CD4-positive, alpha-beta T cell treated with Interleukin-1 beta for 1 hour (primary cell): Measurements from ENCODE around the gene TRIO.

Experiments
- DNase-seq, 2 donors: peaks; one replicate each; pipeline ENCODE4 v3.0.0-alpha.2; 2020 to 2022

Gene TRIO

DNA sequence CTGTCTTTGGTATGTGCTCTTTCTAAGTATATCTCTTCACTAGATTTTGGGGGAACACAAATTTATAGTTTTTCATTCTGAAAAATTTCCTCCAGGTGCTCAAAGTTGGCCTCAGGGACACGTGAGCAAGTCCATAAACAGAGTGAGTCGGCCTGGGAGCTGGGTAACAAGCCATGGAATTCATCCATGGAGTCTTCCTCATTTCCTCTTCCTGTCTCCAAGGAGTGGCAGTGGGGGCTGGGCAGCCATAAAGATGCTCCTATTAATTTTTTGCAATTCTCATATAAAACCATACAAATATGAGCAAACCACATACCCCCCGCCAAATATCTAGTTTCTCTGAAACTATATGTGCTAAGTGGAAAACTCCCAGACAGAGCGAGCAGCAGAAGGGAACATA is 301.9 kb downstream of the TRIO start:
- DNase-seq, result no peak

DNA sequence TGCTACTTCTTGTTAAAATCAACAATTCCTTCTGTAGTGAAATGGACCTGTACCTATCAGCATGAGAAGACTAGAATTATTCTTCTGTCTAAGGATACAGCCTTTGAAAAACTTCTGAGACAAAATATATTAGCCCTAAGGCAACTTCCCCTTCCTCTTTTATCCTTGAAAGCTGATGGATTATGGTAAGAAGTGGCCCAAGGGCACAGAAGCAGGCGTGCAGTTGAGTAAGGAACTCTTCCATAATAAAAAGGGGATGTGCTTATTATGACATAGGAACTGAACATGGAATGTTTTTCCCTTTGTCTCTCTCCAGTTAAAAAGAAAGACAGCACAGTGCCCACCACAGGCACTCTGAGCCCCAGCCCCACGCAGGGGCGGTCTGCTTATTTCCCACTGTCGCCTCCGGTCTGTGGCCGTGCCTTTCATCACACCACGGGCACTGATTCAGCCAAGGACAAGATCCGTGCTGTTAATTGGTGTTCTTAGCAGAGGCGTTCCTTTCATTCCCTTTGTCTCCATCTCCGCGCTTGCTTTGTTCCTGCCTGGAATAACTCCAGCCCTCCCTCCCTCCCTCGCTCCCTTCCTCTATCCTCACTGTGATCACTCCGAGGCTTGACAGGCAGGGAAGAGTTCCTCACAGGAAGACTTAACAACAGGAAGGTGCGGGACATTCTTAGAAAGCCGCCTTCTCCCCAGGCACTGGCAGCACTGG is 302.6 kb downstream of the TRIO start:
- DNase-seq, result no peak

GRCh38 chr5:14447958-14448911 is 305.1 kb downstream of the TRIO start:
- DNase-seq, result no peak

DNA sequence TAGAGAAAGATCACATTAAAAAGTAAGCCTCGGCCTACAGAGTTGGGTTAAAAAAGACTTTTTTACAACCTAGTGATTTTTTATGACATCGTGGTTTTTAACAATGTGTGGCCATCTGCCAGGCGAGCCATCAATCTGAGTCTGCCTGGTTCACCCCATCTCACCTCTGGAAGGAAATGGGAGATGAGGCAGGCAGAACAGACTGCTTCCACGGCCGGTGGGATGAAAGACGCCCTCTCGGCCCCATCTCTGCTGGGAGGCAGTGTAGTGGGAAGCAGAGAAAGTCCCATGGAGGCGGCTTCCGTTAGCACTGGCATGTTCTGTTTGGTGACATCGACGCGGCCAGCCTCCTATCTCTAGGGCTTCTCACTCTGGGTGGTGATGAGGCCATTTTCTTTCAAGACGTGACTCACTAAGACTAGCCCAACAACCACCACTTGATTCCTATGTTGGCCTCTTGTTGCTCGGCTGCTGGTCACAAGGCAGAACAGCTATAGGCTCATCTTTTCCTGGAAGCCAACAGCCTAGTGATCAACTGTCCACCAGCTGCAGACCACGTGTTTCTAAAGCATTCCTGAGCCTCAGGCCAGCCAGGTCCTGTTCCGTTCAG is 306.0 kb downstream of the TRIO start:
- DNase-seq, result no peak

- no peak for DNase-seq
Measured at GRCh38 chr5:14450018-14450524, 306.9 kb downstream of the TRIO start.

DNA sequence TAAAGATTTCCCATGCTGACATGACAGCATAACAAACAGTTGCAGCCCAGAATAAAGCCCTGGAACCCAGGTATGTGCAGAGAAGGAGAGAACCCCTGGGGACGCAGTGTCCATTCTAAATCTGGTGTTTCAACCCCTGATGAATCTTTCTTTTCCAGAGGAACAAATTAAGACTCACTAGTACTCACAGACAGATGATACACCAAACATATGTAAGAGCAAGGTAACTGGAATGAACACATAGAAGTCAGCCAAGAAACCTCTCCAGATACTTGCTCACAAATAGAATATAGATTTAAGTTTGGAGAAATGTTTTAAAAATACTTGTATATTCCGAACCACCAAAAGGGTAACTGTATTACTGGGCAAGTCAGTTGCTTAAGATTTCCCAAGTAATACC is 307.6 kb downstream of the TRIO start:
- no peak for DNase-seq

DNA sequence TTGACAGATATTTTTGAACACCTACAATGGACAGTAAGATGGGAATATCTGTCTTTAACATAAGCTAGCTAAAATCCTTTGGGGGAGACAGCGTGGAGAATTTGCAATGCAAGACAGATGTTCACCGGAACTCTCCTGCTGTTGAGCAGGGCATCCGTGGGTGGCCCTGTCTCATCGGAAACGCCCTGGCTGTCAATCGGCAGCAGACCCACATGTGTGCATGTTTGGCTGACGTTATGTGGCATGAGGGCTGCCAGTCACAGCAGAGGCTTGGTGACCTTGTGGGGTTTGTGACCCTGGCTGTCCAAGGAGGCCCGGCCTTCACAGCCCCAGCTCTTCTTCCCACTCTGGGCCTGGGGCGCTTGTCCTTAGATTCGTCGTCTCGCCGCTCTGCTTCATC is 308.7 kb downstream of the TRIO start:
- DNase-seq, result no peak

DNA sequence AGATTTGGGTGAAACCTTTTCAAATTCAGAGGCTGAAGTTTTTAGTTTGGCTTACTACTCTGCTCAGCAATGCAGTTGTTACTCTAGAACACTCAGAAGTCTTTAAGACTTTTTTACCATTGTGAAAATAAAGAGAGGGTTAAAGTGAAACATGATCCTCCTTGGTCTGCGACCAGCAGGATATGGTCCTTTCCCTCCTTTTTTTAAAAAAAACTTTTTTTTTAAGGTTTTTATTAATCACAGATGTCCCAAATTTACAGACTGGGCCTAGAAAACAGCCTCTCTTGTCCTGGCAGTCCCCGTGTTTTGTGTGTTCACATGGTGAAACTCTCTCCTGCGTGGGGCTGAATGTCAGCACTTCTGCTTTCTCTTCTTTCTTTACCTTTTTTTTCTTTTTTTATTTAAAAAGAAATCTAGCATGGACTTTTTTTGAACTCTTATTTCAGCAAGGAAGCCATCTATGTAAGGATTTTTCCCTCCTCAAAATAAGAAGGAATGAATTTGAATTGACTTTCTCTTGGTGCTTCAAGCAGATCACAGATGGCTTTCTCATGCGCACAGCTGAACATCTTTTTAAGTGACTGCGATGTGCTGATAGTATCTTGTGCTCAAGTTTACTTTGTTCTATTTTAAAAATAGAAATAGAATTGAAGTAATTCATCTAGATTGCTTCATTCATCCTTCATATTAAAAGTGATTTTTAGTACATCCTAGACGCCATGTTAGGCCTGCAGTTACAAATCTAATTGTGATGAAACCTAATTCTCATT is 309.7 kb downstream of the TRIO start:
- no peak for DNase-seq

DNA sequence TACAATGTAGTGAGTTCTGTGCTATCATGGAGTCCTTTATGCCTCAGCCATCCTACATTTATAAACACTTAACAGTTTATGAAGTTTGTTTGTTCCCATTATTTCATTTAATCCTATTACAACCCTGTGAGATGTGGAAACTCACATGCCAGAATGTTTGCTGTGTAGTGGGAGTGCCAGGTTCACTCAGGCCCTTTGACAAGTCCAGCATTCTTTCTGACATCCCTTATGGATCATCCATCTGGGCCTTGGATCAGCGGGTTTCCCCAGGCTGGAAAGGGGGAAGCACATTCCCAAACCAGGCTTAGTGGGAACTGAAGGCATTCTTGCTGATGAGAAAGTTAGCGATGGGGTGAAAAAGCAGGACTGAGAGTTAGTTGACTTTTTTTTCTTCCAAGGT is 310.3 kb downstream of the TRIO start:
- DNase-seq, result no peak

- DNase-seq, result no peak
Measured at GRCh38 chr5:14455814-14456321, 312.7 kb downstream of the TRIO start.

DNA sequence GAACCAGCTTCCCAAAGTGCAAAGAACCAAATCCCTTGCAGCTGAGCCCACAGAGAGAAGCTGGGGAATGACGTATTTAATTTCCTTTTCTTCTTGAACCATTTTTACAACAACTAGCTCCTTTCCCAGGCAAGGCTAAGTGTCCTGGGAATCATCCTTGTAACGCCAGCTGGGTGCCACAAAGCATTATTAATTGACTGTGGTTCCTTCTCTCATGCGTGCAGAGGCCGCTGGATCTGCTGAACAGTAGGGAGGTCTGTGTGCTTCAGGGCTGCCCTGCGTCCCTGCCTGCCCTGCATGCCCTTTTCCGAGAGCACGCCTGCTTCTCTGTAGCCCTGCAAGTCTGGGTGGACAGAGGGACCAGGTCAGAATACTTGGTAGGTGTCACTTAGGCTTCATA is 314.3 kb downstream of the TRIO start:
- DNase-seq, result no peak

- DNase-seq, result no peak
Measured at GRCh38 chr5:14458414-14458813, 315.3 kb downstream of the TRIO start.

- DNase-seq, result no peak
Measured at GRCh38 chr5:14460844-14461398, 317.8 kb downstream of the TRIO start.

DNA sequence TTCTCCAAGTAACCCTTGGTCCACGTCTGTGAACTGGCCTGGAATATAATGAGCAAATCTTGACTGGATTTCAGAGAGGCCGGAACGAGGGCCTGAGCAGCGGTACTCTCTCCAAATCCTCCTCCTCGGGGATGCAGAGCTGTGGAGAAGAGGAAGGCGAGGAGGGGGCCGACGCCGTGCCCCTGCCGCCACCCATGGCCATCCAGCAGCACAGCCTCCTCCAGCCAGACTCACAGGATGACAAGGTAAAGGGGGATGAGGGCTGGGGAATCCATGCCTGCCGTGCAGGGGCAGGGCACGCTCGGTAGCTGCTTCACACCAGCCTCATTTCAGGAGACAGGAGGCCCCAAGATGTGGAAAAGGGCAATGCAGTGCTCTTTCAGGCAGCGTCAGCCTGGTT is 319.5 kb downstream of the TRIO start:
- DNase-seq, result no peak

DNA sequence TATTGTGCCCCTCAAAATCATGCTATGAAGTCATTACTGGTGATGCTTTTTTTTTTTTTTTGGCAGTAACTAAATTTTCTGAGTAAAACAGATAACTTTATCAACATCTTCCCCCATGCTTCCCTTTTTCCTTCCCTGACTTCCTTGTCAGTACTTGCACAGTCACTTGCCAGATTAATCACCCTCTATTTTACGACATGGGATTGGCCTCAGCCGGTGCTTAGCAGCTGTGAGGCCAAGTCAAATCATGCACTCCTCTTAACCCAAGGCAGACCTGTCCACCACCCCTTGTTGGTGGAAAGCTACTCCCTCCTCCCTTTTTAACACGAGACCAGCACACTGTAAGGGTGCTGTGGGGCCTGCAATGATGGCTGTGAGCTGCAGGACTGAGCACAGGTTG is 320.5 kb downstream of the TRIO start:
- DNase-seq, result peak in 1 of 2 donors; percentile 57

DNA sequence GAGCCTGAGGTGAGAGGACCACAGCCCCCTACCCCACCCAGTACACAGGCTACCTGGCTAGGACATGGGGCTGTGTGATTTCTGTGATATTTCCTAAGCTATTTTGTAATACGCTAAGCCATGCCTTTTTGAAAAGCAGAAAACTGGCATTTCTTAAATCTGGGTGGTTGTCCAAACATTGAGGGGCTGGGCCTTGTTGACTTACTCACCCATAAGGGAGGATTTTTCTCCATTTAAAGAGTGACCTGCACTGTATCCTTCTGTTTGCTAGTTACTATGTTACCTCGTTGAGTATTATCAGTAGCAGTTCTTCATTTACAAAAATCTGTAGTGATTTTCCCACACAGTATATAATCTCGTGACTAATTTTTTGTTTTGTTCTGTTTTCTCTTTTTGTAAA is 321.0 kb downstream of the TRIO start:
- no peak for DNase-seq

DNA sequence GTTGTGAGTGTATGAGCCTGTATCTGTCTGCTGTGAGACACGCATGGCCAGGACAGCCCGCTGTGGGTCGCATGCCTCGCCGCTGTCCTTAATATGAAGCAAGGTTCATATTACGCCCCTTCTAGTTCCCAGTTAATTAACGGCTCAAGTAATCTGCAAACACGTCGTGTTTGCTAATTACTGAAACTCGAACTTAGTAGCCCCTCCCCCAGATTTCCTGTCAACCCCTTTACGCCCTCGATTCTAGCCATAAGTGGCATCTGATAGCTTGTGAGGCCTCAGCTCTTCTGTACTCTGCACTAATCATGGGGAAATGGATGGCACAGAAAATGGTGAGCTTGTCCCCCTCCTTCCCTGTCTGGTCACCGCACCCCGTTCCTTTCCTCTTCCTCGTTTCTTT is 321.5 kb downstream of the TRIO start:
- DNase-seq, result no peak

DNA sequence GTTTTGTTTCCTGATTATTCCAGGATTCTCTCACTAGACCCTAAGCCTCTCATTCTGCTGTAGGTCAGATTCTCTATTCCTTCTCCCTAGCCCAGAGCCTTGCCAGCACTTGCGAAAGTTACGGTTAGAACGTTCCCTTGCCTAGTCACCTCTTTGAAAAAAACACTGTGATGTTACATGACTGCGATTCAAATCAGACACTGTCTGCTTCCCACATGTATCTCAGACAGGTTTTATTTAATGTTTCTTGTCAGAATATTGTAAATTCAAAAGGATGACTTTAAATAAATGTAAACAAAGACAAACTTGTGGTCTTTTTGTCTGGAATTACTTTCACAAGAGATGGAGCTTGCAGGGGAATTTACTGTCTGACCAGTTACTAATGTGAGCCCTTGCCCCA is 322.0 kb downstream of the TRIO start:
- no peak for DNase-seq

GRCh38 chr5:14465776-14466175 is 322.6 kb downstream of the TRIO start:
- no peak for DNase-seq

GRCh38 chr5:14467251-14467650 is 324.1 kb downstream of the TRIO start:
- DNase-seq, result no peak

GRCh38 chr5:14467886-14468285 is 324.7 kb downstream of the TRIO start:
- DNase-seq, result no peak
